HFFc6 (cell line): Measurements from ENCODE around the gene UNC119. TPM values are rescaled to one million over a fixed set of nuclear protein-coding genes. Genes with fewer than 3 reads are reported as not detected.

ENCODE experiments used
- DNase-seq: peaks from one replicate; pipeline ENCODE4 v3.0.0-alpha.2; 2018
- H3K27ac Mint-ChIP-seq: 2 replicates; pipeline ENCODE4 v1.8.0; 2020; ENCODE audit warnings: mild to moderate bottlenecking, mixed read lengths
- H3K27me3 Mint-ChIP-seq: 2 replicates; pipeline ENCODE4 v1.8.0; 2021; ENCODE audit warnings: mild to moderate bottlenecking, moderate library complexity, mixed read lengths; ENCODE audit not compliant: insufficient read depth
- H3K36me3 Mint-ChIP-seq: 2 replicates; pipeline ENCODE4 v1.8.0; 2021; ENCODE audit warnings: low read depth, mixed read lengths
- H3K4me1 Mint-ChIP-seq: 2 replicates; pipeline ENCODE4 v1.8.0; 2020; ENCODE audit warnings: low read depth, mixed read lengths
- H3K4me3 Mint-ChIP-seq: 2 replicates; pipeline ENCODE4 v1.8.0; 2020; ENCODE audit warnings: mild to moderate bottlenecking, moderate library complexity, mixed read lengths
- H3K9me3 Mint-ChIP-seq: 2 replicates; pipeline ENCODE4 v1.8.0; 2020; ENCODE audit warnings: mild to moderate bottlenecking, mixed read lengths
- total RNA-seq, 6 experiments: library from RNA; stranded (reverse); fragmentation: NEBNext Ultra II Directional; extraction: Animal tissue kit (Norgen Biotek cat#: 25700); gene quantifications; 2 replicates in 1 of 6; 3 replicates in 5 of 6; pipeline ENCODE4 v1.2.3, GENCODE V29; 2021
- TF ChIP-seq, protein P1 (sequence below): fragments of 200-600 bp; sonication (generic); IDR thresholded peaks from 2 replicates; pipeline ENCODE4 v1.5.0; 2021; ENCODE audit warnings: antibody characterized with exemption, mild to moderate bottlenecking

Gene UNC119
- total RNA-seq, 6 experiments from 2014 or later, result 28.3 to 36.9 (median 30.1) TPM

DNA sequence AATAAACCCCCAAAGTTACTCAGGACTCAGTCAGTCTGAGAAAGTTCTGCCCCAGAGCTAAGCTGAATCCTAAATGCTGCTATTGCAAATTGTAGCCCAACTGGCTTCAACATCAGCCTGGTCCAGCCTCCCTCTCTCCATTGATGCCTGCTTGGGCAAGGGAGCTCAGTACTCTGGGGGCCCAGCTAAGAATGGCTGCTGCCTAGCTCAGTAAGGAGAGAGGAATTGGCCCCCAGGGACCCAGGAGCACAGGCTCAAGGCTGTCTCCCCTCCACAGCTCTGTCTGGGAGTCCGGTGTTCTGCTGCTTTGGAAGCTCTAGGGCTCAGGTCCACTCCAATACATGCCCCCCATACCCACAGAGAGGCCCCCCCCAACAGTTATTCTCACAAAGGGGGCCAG is 1.6 kb downstream of the UNC119 start:
- no peak overlapping the region for H3K27ac Mint-ChIP-seq
- DNase-seq, result no peak
- no peaks in the 10 kb centered on the region for H3K27me3 Mint-ChIP-seq
- peaks cover 9% of the 10 kb centered on the region; the same call in 1 of the 2 replicates for H3K36me3 Mint-ChIP-seq
- H3K9me3 Mint-ChIP-seq, result no peaks in the 10 kb centered on the region
- TF ChIP-seq, protein P1, sequence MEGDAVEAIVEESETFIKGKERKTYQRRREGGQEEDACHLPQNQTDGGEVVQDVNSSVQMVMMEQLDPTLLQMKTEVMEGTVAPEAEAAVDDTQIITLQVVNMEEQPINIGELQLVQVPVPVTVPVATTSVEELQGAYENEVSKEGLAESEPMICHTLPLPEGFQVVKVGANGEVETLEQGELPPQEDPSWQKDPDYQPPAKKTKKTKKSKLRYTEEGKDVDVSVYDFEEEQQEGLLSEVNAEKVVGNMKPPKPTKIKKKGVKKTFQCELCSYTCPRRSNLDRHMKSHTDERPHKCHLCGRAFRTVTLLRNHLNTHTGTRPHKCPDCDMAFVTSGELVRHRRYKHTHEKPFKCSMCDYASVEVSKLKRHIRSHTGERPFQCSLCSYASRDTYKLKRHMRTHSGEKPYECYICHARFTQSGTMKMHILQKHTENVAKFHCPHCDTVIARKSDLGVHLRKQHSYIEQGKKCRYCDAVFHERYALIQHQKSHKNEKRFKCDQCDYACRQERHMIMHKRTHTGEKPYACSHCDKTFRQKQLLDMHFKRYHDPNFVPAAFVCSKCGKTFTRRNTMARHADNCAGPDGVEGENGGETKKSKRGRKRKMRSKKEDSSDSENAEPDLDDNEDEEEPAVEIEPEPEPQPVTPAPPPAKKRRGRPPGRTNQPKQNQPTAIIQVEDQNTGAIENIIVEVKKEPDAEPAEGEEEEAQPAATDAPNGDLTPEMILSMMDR, result no peak
- peak overlapping the region; percentile 91 for H3K4me3 Mint-ChIP-seq
- peaks cover 37% of the 10 kb centered on the region for H3K4me1 Mint-ChIP-seq

DNA sequence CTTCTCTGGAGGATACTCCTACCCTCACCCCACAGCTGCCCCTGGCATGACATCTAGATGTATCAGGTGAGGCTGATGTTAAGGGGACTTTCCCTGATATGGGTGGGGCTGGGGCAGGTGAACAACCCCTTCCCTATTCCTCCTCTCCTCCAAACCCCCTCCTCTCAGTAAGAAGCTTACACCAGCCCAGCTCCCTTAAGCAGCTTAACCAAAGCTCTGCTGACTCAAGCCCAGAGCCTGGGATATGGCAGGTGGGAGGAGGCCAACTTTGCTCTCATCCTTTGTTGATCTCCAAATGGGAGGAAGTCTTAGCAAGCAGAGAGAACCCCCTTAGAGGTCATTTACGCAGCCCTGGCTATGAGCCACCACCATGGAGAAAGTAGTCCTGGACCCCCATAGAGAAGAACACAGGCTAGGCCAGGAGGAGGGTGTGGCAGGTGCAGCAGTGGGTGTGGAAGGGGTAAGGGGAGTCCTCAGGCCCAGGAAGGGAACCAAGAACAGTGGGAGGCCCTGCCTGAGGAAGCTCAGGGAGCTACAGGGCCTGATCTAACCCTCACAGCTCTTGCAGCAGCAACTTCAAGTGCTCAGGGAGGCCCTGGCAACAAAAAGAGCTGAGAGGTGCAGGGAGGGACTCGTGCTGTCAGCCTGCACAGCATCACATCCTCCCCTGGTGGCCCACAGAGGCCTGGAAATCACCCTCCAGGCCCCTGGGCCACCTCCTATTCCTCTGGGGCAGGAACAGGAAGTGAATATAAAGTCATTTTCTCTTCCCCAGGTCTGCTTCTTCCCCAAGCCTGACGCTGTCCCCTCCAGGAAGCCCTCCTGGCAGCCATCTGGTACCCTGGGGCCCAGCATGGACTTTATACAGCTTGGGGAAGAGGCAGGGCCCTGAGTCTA is 2.9 kb downstream of the UNC119 start:
- H3K9me3 Mint-ChIP-seq, result no peaks in the 10 kb centered on the region
- H3K36me3 Mint-ChIP-seq, result peaks cover 5% of the 10 kb centered on the region; the same call in 1 of the 2 replicates
- H3K27ac Mint-ChIP-seq, result no peak overlapping the region
- H3K27me3 Mint-ChIP-seq, result peaks cover 1% of the 10 kb centered on the region; the same call in 1 of the 2 replicates
- TF ChIP-seq, protein P1, result no peak
- no peak for DNase-seq
- H3K4me3 Mint-ChIP-seq, result no peak overlapping the region
- H3K4me1 Mint-ChIP-seq, result peaks cover 42% of the 10 kb centered on the region

DNA sequence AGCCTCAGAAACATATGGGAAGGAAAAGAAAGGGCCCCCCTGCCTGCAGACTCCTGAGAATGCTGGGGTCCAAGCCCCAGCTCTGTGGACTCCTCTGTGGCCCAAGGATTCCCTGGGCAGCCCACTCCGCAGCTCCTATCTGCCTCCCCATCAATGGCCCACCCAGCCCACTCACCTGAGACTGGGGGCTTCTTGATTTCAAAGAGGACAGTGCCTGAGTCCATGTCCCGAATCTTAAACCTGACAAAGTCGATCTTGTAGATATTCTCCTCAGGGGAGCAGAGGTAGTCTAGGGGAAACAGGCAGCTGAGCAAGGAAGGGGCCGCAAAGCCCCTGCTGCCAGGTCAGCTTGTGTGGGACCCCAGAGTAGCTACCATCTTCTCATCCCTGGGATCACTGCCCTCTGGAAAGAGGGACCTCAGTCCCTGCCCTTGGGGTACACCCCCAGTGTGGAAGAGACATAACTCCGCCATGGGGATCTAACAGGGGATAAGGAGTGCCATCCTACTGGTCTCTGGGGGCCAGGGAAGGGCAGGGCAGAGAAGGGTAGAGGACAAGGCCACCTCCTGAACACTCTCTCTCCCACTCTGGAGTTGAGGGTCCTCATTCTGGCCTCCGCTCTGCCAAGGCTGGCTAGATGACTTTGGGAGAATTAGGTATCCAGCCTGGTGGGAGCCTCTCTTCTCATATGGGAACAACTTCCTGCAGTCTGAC is 3.9 kb downstream of the UNC119 start:
- Mint-ChIP-seq H3K9me3 (no peaks in the 10 kb centered on the region), H3K4me3 (no peak overlapping the region), H3K27ac (no peak overlapping the region), H3K4me1 (peaks cover 42% of the 10 kb centered on the region), H3K36me3 (no peaks in the 10 kb centered on the region; the same call in 1 of the 2 replicates), H3K27me3 (peaks cover 1% of the 10 kb centered on the region; the same call in 1 of the 2 replicates)
- no peak for DNase-seq
- TF ChIP-seq, protein P1, result peak; percentile 67

DNA sequence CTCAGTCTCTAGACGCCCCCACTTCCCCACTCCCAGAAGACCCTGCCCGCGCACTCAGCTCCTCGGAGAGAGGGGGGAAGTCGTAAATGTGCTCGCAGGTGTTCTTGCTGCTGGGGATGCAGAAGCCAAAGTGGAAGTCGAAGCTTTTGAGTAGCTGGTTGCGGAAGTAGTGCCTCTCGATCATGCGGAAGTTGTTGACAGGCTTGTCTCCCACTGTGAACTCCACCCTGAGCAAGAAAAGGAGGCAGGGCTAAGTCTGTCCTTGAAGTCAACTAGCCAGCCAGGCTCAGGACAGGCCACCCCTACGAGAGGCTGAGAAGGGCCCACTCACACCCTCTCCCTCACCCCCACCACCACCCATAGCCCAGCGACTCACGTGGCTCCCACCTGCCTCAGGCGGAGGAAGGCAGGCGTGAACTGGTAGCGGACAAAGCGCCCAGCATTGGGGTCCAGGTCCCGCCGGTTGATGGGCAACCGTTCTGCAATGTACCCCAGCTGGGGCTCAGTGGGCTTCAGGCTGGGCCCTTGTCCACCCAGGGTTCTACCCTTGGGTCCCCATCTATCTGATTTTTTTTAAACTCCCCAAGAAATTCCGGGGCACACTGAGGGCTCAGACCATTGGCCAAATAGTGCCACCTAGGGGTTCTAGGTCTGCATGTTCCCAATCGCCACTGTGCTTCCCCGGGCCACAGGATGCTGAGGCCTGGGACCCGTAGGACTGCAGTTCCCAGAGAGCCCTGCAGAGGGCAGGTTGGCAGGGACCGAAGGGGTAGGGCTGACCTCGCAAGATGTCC is 4.6 kb downstream of the UNC119 start:
- Mint-ChIP-seq H3K4me1 (peaks cover 38% of the 10 kb centered on the region), H3K4me3 (no peak overlapping the region), H3K36me3 (no peaks in the 10 kb centered on the region; the same call in 1 of the 2 replicates), H3K9me3 (no peaks in the 10 kb centered on the region), H3K27ac (no peak overlapping the region), H3K27me3 (peaks cover 1% of the 10 kb centered on the region; the same call in 1 of the 2 replicates)
- TF ChIP-seq, protein P1, result peak; percentile 97
- DNase-seq, result peak; percentile 69

DNA sequence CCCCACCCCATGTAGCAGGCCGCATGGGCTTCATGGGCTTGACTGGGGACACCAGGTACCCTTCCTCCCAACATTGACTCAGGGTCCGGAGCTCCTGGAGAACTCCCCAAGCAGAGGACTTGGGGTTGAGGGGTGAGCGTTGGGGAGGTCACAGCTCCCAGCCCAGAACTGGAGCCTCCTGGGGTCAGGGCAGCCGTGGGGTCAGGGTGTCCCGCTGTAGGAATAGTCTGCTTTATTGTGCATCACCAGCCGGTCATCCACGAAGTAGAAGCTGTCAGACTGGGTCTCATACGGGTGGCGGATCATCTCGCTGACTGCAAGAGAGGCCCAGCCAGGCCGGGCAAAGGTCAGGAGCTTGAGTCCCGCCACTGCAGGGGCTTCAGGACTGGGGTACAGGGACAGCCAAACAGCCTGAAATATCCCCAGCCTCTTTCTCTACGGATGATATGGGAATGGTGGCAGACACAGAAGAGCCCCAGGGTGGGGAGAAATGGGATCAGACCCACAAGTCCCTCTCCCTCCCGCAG is 5.3 kb downstream of the UNC119 start:
- Mint-ChIP-seq H3K4me1 (peaks cover 35% of the 10 kb centered on the region), H3K27me3 (peaks cover 1% of the 10 kb centered on the region; the same call in 1 of the 2 replicates), H3K9me3 (no peaks in the 10 kb centered on the region), H3K4me3 (no peak overlapping the region), H3K36me3 (no peaks in the 10 kb centered on the region; the same call in 1 of the 2 replicates), H3K27ac (no peak overlapping the region)
- TF ChIP-seq, protein P1, result no peak
- no peak for DNase-seq
